Kidney epithelial cell (primary cell): Measurements from ENCODE around the gene TRABD2A. TPM values are rescaled to one million over a fixed set of nuclear protein-coding genes. Genes with fewer than 3 reads are reported as not detected.

Experiments used
- DNase-seq: peaks from one replicate; pipeline ENCODE4 v3.0.0-alpha.2; 2010; ENCODE audit warnings: low read depth
- H3K27me3 ChIP-seq: 2 replicates; pipeline ENCODE4 v1.6.0; 2011; ENCODE audit warnings: low read length; ENCODE audit not compliant: control insufficient read depth, insufficient read depth
- H3K36me3 ChIP-seq: 2 replicates; pipeline ENCODE4 v1.5.1; 2011; ENCODE audit warnings: low read length; ENCODE audit not compliant: control insufficient read depth, insufficient read depth
- H3K4me3 ChIP-seq: 2 replicates; pipeline ENCODE4 v1.5.1; 2011; ENCODE audit warnings: low read depth, mild to moderate bottlenecking, control low read depth, low read length
- total RNA-seq: library from RNA; depleted of rRNA; stranded (reverse); fragments of >200 nt; gene quantifications from 2 replicates; pipeline ENCODE4 v1.2.3, GENCODE V29; 2015
- TF ChIP-seq, protein P1 (sequence below): IDR thresholded peaks from 2 replicates; pipeline ENCODE4 v1.5.1; 2011; ENCODE audit warnings: mild to moderate bottlenecking, moderate library complexity, low read length, control low read depth, inconsistent platforms; ENCODE audit not compliant: insufficient read depth, poor library complexity, severe bottlenecking

Gene TRABD2A
- total RNA-seq, 1 donor from 2014 or later = 0.50 TPM

DNA sequence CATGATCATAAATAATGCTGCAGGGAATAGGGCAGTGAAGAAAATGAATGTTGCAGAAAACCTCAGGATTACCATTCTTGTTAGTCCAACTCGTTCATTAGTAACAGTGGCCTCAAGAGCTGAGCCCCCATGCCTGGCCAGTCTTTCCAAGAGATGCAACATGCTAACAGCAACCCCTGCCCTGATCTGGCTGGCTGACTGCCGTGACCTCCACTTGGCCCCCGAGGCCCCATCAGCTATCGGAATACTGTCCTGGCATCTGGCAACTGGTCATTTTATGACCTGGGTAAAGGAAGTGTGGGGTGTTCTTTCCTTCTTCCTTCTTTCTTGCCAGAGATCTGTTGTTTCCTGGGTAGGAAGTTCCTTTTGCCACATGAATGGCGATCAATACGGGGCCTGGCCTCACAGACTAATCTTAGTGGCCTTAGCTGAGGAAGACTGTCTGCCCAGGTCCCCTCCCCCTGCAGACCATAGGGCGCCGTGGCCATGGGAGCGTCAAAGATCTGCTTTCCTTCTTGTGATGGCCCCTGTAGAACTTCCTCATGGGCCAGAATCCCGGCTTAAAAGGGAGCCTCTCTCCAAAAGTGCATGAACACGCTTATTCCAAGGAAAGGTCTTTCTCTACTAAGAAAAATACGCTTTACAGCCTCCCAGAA, 10.6 kb upstream of the TRABD2A start:
- DNase-seq = no peak
- TF ChIP-seq, protein P1, sequence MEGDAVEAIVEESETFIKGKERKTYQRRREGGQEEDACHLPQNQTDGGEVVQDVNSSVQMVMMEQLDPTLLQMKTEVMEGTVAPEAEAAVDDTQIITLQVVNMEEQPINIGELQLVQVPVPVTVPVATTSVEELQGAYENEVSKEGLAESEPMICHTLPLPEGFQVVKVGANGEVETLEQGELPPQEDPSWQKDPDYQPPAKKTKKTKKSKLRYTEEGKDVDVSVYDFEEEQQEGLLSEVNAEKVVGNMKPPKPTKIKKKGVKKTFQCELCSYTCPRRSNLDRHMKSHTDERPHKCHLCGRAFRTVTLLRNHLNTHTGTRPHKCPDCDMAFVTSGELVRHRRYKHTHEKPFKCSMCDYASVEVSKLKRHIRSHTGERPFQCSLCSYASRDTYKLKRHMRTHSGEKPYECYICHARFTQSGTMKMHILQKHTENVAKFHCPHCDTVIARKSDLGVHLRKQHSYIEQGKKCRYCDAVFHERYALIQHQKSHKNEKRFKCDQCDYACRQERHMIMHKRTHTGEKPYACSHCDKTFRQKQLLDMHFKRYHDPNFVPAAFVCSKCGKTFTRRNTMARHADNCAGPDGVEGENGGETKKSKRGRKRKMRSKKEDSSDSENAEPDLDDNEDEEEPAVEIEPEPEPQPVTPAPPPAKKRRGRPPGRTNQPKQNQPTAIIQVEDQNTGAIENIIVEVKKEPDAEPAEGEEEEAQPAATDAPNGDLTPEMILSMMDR = no peak
- Histone ChIP-seq H3K4me3 (no peak overlapping the region), H3K36me3 (no peaks in the 10 kb centered on the region), H3K27me3 (no peaks in the 10 kb centered on the region)

GRCh38 chr2:84889332-84889731, 8.4 kb upstream of the TRABD2A start:
- no peak overlapping the region for H3K4me3 ChIP-seq
- no peak for DNase-seq
- no peaks in the 10 kb centered on the region for H3K27me3 ChIP-seq
- H3K36me3 ChIP-seq = no peaks in the 10 kb centered on the region
- TF ChIP-seq, protein P1 = no peak

DNA sequence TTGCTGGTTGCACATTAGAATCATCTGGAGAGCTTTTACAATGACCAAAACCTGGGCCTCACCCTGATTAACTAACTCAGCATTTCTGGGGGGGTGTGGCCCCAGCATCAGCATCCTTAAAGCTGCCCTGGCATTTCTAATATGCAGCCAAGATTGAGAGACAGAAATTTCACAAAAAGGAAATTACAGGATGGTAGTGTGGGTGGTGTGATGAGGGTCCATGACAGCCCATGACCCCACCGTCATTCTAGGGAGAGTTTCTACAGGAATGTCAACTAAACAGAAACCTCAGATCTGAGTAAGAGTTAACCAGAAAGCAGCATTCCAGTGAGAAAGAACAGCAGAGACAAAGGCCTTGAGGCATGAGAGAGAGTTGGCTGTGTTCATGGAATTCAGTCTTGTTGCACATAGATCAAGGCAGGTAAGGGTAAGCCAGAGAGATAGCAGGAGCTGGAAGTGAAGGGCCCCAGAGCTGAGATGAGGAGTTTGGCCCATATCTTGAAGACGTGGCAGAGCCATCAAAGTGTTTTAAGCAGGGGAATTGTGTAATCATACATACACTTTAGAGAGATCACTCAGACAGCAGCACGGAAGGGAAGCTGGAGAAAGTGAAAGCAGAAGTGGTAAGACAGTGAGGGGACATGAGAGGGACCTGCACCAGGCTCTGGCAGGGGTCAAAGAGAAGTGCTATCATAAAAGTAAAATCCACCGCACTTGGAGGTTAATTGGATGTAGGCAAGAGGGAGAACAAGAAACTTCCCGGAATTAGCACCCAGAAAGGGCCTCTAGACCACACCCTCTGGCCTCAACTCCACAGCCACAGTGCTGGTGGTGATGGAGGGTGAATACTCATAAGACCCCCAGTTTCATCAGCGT, 7.8 kb upstream of the TRABD2A start:
- H3K4me3 ChIP-seq = no peak overlapping the region
- H3K27me3 ChIP-seq = no peaks in the 10 kb centered on the region
- TF ChIP-seq, protein P1 = no peak
- H3K36me3 ChIP-seq = no peaks in the 10 kb centered on the region
- no peak for DNase-seq

DNA sequence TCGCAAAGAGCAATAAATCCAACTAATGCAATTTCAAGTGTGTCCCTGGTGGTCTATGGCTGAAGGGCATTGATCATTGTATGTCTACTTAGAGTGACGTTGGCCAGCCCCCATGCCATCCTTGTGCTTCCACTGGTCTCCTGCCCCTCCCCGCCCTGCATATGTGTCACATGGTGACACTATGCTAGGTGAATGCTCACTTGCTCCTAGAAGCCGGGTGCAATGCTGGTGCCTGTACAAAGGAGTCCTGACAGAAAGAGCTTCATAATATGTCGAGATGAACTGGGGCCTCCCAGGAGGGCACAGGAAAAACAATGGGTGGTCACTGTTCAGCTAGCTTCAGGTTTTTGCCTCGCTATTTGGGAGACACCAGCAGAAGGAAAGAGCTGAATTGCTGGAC, 5.9 kb upstream of the TRABD2A start:
- no peak for DNase-seq
- H3K27me3 ChIP-seq = no peaks in the 10 kb centered on the region
- TF ChIP-seq, protein P1 = no peak
- H3K4me3 ChIP-seq = no peak overlapping the region
- H3K36me3 ChIP-seq = no peaks in the 10 kb centered on the region

- Histone ChIP-seq H3K27me3 (peaks cover 10% of the 10 kb centered on the region), H3K36me3 (no peaks in the 10 kb centered on the region), H3K4me3 (no peak overlapping the region)
- no peak for DNase-seq
- TF ChIP-seq, protein P1 = no peak
Observed at GRCh38 chr2:84885111-84885510, 4.2 kb upstream of the TRABD2A start.
